ENCODE measurements around the gene SNRPA1. TPM values are rescaled to one million over a fixed set of nuclear protein-coding genes. Genes with fewer than 3 reads are reported as not detected.
A peak's percentile ranks its signal among the peaks of the same experiment; 100 is the strongest.

The SNRPA1 gene
- total and polyA plus RNA-seq, 5 donors = 23.4 to 37.3 (median 28.5) TPM

- H3K4me3 ChIP-seq (ENCODE audit: low read length) = no peak overlapping the region
- no peak overlapping the region for H3K27ac ChIP-seq (ENCODE audit: low read length)
- DNase-seq (peak; percentile 59 to 79 (median 69)), ATAC-seq (peak; percentile 48 to 56)
- intact Hi-C loops (cut with DNase I) = loop anchor here in 1 of 4 donors (10.0 kb wide), 1 partner anchor 645 kb away; no protein-coding TSS in a partner anchor
- no peaks in the 10 kb centered on the region for H3K9me3 ChIP-seq (ENCODE audit: control insufficient read depth, low read length)
- WGBS = 67% methylated on average over 16 of the region's 16 CpGs
- no peaks in the 10 kb centered on the region for H3K27me3 ChIP-seq (ENCODE audit: control insufficient read depth, insufficient read depth)
- H3K4me1 ChIP-seq (ENCODE audit: control insufficient read depth, insufficient read depth, low read length) = no peaks in the 10 kb centered on the region
Measured at GRCh38 chr15:101269479-101270223, 25.4 kb downstream of the SNRPA1 start.

DNA sequence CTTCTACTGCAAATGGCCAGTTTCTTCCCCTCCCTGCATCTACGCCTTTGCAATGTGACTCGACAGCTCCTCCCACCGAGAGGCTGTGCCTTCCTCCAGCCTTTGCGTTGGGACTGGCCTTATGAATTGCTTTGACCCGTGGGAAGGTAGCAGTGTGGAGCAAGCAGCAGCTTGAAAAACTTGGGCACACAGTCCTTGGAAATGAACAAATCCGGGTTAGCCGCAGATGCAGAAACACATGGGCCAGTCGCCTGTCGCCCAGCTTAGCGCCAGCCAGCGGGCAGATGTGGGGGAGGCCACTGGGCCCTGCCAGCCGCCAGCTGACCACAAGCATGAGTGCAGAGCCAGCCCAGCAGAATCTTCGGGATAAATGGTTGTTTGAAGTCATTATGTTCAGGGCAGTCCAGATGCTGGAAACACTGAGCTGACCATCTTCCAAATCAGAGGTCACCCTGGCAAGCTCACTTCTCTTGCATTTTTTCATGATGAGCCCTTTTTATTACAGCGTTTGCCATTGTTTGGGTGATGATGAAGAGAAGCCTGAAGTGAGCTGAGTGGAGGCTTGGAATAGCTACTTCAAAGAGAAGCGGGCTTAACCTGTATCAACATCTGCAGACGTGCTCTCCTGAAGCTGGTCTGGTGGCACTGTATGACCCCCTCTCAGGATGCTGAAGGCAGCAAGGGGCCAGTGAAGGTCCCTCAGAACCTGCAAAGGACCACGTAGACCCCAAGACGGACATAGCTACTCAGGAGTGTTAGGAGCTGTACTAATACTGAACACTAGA lies 27.5 kb downstream of the SNRPA1 start:
- H3K4me1 ChIP-seq (ENCODE audit: control insufficient read depth, insufficient read depth, low read length) = no peaks in the 10 kb centered on the region
- peak; percentile 57 to 61 for ATAC-seq
- H3K4me3 ChIP-seq (ENCODE audit: low read length) = no peak overlapping the region
- intact Hi-C loops (cut with DNase I) = loop anchor here in 1 of 4 donors (10.0 kb wide), 1 partner anchor 643 kb away; no protein-coding TSS in a partner anchor
- H3K9me3 ChIP-seq (ENCODE audit: control insufficient read depth, low read length) = no peaks in the 10 kb centered on the region
- H3K27ac ChIP-seq (ENCODE audit: low read length) = peak overlapping the region; percentile 69
- peak; percentile 62 to 79 (median 78) for DNase-seq
- 53% methylated on average over 18 of the region's 18 CpGs for WGBS
- no peaks in the 10 kb centered on the region for H3K27me3 ChIP-seq (ENCODE audit: control insufficient read depth, insufficient read depth)

DNA sequence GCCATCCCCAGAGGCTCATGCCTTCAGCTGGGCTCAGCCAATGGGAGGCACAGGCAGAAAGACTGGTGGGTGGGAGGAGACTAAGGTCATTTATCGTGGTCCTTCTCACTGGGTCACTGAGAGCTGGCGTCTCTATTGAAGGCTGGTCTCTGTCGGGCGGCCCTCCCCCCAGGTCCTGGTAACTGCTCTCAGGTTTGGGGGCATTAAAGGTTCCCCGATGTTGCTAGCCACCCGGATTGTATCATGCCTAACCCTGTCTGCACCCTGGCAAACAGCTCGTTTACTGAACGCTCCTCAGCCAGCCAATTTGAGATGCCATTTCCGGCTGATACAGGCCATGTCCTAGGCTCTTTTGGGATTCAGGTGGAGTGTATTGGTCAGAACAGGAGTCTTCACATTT lies 28.3 kb downstream of the SNRPA1 start:
- DNase-seq = no peak
- Histone ChIP-seq H3K4me1 (ENCODE audit: control insufficient read depth, insufficient read depth, low read length) (no peaks in the 10 kb centered on the region), H3K27me3 (ENCODE audit: control insufficient read depth, insufficient read depth) (no peaks in the 10 kb centered on the region), H3K27ac (ENCODE audit: low read length) (peak overlapping the region; percentile 69), H3K9me3 (ENCODE audit: control insufficient read depth, low read length) (no peaks in the 10 kb centered on the region), H3K4me3 (ENCODE audit: low read length) (no peak overlapping the region)
- peak in 1 of 2 donors; percentile 3 for ATAC-seq
- intact Hi-C loops (cut with DNase I) = loop anchor here in 1 of 4 donors (10.0 kb wide), 1 partner anchor 642 kb away; no protein-coding TSS in a partner anchor
- WGBS = 57% methylated on average over 9 of the region's 9 CpGs

GRCh38 chr15:101266034-101266433 lies 29.0 kb downstream of the SNRPA1 start:
- 56% methylated on average over 3 of the region's 3 CpGs for WGBS
- no peak overlapping the region for H3K4me3 ChIP-seq (ENCODE audit: low read length)
- no peaks in the 10 kb centered on the region for H3K27me3 ChIP-seq (ENCODE audit: control insufficient read depth, insufficient read depth)
- no peaks in the 10 kb centered on the region for H3K9me3 ChIP-seq (ENCODE audit: control insufficient read depth, low read length)
- ATAC-seq (no peak), DNase-seq (no peak)
- intact Hi-C loops (cut with DNase I) = loop anchor here in 1 of 4 donors (10.0 kb wide), 1 partner anchor 641 kb away; no protein-coding TSS in a partner anchor
- H3K4me1 ChIP-seq (ENCODE audit: control insufficient read depth, insufficient read depth, low read length) = no peaks in the 10 kb centered on the region
- H3K27ac ChIP-seq (ENCODE audit: low read length) = no peak overlapping the region

DNA sequence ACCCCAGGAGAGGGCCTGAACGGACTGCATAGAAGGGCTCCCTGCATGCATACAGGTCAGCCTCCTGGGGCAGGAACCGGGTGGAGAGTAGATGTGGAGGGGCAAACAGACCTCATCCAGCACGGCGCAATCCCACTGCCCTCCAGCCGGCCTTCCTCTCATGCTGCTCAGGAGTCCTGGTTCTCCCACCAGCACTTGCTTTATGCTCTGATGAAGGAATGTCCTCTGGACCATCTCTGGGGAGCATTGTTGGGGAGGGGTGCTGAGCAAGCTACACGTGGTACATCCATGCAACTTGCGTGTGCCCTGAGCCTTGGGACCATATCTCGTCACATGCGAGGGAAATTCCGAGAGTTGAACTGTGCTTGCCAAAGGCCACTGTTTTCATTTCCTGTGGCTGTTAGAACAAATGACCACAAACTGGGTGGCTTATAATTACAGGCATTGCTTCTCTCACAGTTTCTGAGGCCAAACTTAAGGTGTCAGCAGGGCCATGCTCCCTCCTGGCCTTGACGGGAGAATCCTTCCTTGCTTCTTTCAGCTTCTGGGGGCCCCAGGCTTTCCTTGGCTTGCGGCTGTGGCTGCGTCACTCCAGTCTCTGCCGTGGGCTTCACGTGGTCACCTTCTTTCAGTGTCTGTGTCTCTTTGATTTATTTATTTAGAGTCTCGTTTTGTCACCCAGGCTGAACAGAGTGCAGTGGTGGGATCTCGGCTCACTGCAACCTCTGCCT lies 30.0 kb downstream of the SNRPA1 start:
- WGBS = 75% methylated on average over 17 of the region's 17 CpGs
- ATAC-seq (peak; percentile 8 to 22), DNase-seq (no peak)
- Histone ChIP-seq H3K4me1 (ENCODE audit: control insufficient read depth, insufficient read depth, low read length) (no peaks in the 10 kb centered on the region), H3K27me3 (ENCODE audit: control insufficient read depth, insufficient read depth) (no peaks in the 10 kb centered on the region), H3K4me3 (ENCODE audit: low read length) (no peak overlapping the region), H3K9me3 (ENCODE audit: control insufficient read depth, low read length) (no peaks in the 10 kb centered on the region), H3K27ac (ENCODE audit: low read length) (no peak overlapping the region)
- intact Hi-C loops (cut with DNase I) = loop anchor here in 2 of 4 donors (5.0 to 10.0 kb wide), 2 partner anchors 173 to 640 kb away; no protein-coding TSS in a partner anchor

- intact Hi-C loops (cut with DNase I) = loop anchor here in 2 of 4 donors (5.0 to 10.0 kb wide), 2 partner anchors 172 to 639 kb away; no protein-coding TSS in a partner anchor
- 87% methylated on average over 4 of the region's 4 CpGs for WGBS
Measured at GRCh38 chr15:101264011-101264410, 31.0 kb downstream of the SNRPA1 start.

DNA sequence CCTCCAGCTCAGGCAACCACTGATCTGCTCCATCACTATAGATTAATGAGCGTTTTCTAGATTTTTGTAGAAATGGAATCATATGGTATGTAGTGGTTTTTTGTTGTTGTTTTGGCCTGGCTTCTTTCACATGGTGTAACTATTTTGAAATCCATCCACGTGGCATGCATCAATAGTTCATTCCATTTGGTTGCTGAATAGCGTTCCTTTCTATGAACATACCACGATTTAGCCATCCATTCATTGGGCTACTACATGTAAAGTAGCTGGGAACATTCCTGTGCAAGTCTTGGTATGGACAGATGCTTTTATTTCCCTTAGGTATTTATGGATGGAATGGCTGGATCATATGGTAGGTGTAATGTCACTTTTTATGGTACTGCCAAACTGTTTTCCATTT lies 32.5 kb downstream of the SNRPA1 start:
- ATAC-seq = no peak
- Histone ChIP-seq H3K4me1 (ENCODE audit: control insufficient read depth, insufficient read depth, low read length) (no peaks in the 10 kb centered on the region), H3K27me3 (ENCODE audit: control insufficient read depth, insufficient read depth) (no peaks in the 10 kb centered on the region), H3K4me3 (ENCODE audit: low read length) (no peak overlapping the region), H3K9me3 (ENCODE audit: control insufficient read depth, low read length) (no peaks in the 10 kb centered on the region), H3K27ac (ENCODE audit: low read length) (no peak overlapping the region)
- DNase-seq = no peak
- intact Hi-C loops (cut with DNase I) = loop anchor here in 2 of 4 donors (5.0 to 10.0 kb wide), 2 partner anchors 170 to 638 kb away; no protein-coding TSS in a partner anchor
- WGBS = 89% methylated on average over 4 of the region's 4 CpGs

More at GRCh38 chr15:101264011-101264410, 31.0 kb downstream of the SNRPA1 start:
- no peaks in the 10 kb centered on the region for H3K4me1 ChIP-seq (ENCODE audit: control insufficient read depth, insufficient read depth, low read length)
- H3K9me3 ChIP-seq (ENCODE audit: control insufficient read depth, low read length) = no peaks in the 10 kb centered on the region
- no peak for ATAC-seq
- H3K4me3 ChIP-seq (ENCODE audit: low read length) = no peak overlapping the region
- H3K27me3 ChIP-seq (ENCODE audit: control insufficient read depth, insufficient read depth) = no peaks in the 10 kb centered on the region
- no peak for DNase-seq
- H3K27ac ChIP-seq (ENCODE audit: low read length) = no peak overlapping the region

DNA sequence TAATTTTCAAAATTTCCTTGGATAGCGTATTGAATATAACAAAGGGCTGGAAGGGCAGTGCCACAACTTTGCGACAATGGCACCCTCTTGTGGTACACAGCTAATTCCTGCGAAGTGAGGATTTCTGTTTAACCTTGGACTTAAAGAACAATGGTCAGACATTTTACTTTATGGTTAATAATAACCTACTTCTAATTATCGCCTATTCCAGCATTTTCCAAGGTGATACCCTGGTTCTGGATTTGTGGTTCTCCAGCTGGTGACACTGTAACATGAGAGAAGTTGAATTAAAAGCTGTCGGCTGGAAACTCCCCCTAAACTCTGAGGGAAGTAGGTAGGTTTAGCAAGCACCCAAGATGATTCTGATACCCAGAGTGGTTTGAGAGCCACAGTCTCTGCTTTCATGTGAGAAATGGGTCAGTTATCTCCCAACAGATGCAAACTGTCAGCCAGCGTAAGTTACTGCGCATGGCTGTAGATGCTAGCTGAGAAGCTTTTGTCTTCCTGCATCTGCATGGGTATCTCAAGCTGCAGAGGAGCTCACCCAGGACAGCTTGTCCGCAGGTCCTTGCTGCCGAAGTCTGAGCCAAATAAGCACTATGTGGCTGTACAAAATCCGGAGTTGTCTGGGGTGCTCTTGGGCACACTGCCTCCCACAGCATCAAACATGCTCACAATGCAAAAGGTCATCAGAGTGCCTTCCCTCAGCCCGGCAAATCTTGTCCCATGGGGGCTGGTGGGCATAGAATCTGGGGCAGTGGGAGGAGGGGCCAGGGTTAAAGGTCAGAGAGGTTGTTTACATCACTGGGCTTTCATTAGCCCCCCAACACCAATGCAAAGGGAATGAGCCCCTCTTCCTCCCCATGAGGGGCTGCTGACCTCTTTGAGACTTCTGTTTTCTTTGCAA lies 36.6 kb downstream of the SNRPA1 start:
- ATAC-seq (peak; percentile 42 to 50), DNase-seq (peak; percentile 63 to 69 (median 68))
- Histone ChIP-seq H3K4me3 (ENCODE audit: low read length) (no peak overlapping the region), H3K9me3 (ENCODE audit: control insufficient read depth, low read length) (no peaks in the 10 kb centered on the region), H3K27ac (ENCODE audit: low read length) (no peak overlapping the region), H3K27me3 (ENCODE audit: control insufficient read depth, insufficient read depth) (no peaks in the 10 kb centered on the region), H3K4me1 (ENCODE audit: control insufficient read depth, insufficient read depth, low read length) (no peaks in the 10 kb centered on the region)
- intact Hi-C loops (cut with DNase I) = loop anchor here (2.0 to 10.0 kb wide), 5 partner anchors 134 to 246 kb away; no protein-coding TSS in a partner anchor
- WGBS = 24% methylated on average over 11 of the region's 11 CpGs

- no peaks in the 10 kb centered on the region for H3K9me3 ChIP-seq (ENCODE audit: control insufficient read depth, low read length)
- no peak overlapping the region for H3K4me3 ChIP-seq (ENCODE audit: low read length)
- no peak overlapping the region for H3K27ac ChIP-seq (ENCODE audit: low read length)
- H3K4me1 ChIP-seq (ENCODE audit: control insufficient read depth, insufficient read depth, low read length) = no peaks in the 10 kb centered on the region
- no peak for DNase-seq
- WGBS = 82% methylated on average over 6 of the region's 6 CpGs
- intact Hi-C loops (cut with DNase I) = loop anchor here in 2 of 4 donors (5.0 to 10.0 kb wide), 3 partner anchors 132 to 244 kb away; no protein-coding TSS in a partner anchor
- no peak for ATAC-seq
- H3K27me3 ChIP-seq (ENCODE audit: control insufficient read depth, insufficient read depth) = no peaks in the 10 kb centered on the region
Measured at GRCh38 chr15:101256757-101257156, 38.3 kb downstream of the SNRPA1 start.

Data from right cardiac atrium (tissue), 5 donors.